ENCODE data around the gene FGGY.

DNA sequence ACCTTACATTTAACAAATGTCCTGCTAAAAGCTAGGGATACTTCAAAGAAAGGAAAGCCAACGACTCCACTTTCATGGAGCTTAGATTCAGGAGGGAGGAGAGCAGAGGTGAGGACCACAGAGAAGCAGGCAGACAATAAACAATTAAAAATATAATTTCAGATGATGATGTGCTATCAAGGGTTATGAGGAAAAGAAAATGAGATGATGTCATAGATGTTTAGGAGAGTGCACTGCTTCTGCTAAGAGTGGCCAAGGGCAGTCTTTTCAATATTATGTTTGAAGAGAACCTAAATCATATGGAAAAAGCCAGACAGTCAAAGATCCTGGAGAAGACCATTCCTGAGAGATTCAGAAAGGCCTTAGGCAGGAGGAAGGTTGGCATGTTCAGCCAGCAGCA, 451.2 kb downstream of the FGGY start:
- TF ChIP-seq, protein P1, sequence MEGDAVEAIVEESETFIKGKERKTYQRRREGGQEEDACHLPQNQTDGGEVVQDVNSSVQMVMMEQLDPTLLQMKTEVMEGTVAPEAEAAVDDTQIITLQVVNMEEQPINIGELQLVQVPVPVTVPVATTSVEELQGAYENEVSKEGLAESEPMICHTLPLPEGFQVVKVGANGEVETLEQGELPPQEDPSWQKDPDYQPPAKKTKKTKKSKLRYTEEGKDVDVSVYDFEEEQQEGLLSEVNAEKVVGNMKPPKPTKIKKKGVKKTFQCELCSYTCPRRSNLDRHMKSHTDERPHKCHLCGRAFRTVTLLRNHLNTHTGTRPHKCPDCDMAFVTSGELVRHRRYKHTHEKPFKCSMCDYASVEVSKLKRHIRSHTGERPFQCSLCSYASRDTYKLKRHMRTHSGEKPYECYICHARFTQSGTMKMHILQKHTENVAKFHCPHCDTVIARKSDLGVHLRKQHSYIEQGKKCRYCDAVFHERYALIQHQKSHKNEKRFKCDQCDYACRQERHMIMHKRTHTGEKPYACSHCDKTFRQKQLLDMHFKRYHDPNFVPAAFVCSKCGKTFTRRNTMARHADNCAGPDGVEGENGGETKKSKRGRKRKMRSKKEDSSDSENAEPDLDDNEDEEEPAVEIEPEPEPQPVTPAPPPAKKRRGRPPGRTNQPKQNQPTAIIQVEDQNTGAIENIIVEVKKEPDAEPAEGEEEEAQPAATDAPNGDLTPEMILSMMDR (IDR thresholded peaks at IDR 0.05): no peak
- TF ChIP-seq POLR2A (IDR thresholded peaks at IDR 0.05): no peak

All from uterus (tissue), 2 donors.